GM18861 (cell line): ENCODE results near the gene ATF7.
"Not testable (repeated sequence)": the region's sequence is repeated elsewhere in the genome, so short reads cannot be mapped to it uniquely, and the experiment has no call there.

ENCODE experiments used
- ATAC-seq: cut with Tn5 transposase; IDR thresholded peaks from one replicate; pipeline ENCODE4 v1.9.1; 2021; ENCODE audit not compliant: unreplicated experiment

ATF7 gene

DNA sequence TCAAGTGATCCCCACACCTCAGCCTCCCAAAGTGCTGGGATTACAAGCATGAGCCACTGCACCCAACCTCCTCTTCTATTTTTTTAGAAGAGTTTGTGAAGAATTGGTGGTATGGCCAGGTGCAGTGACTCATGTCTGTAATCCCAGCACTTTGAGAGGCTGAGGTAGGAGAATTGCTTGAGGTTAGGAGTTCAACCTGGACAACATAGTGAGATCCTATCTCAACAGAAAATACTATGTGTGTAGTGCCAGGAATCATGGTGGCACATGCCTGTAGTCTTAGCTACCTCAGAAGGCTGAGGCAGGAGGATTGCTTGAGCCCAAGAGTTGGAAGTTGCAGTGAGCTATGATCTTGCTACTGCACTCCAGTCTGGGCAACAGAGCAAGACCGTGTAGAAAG, 5.5 kb upstream of the ATF7 start:
- ATAC-seq = no peak

DNA sequence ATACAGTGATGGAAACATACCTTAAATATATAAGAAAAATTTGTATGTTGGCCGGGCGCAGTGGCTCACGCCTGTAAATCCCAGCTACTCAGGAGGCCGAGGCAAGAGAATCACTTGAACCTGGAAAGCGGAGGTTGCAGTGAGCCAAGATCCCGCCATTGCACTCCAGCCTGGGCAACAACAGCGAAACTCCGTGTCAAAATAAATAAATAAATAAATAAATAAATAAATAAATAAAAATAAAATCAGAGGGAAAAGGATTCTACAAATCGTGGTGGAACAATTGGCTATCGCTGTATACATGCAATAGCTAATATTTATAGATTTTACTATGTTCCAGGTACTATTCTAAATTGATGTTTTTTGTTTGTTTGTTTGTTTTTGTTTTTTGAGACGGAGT, 1.7 kb upstream of the ATF7 start:
- no peak for ATAC-seq

DNA sequence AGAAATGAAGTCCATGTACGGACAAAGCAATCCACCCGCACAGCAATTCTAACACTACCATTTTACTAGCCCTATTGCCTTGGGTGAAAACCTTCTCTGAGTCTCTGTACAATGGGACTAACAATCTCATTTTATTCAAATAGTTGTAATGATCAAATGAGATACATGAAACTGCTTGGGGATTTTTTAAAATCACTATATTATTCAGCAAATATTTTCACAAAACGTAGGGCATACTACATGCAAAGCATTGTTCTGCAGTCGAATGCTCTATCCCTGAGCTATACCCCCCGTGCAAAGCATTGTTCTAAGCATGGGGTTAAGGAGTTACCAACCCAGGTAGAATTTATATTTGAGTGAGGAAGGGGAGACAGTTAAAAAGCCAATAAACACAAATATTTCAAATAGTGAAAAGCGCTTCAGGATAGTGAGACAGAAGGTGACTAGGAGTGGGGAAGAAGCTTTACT, 554 bp upstream of the ATF7 start:
- ATAC-seq = no peak

DNA sequence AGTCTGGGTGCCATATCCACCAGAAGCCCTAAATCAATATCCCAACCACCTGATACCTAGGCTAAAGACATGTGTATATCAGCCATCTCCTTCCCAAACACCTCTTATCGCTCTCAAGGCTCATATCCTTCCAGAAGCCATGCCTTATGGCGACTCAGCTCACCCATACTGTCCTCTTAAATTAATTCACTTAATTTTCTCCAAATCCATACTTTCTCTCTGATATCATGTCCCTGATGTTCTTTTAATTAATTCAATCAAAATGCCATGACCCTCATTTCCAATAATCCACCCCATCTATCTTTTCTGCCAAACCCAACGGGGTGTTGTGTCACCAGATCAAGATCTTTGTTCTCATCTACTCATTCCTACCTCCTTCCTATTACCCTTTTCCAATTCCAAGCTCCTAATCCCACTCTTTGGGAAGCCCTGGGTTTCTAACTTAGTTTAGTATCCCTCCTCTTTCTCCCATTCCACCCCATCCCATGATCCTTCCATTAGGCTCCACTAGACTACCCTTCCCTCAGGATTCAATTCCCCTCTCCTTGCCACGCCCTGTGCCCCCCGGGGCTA, 723 bp downstream of the ATF7 start:
- no peak for ATAC-seq

DNA sequence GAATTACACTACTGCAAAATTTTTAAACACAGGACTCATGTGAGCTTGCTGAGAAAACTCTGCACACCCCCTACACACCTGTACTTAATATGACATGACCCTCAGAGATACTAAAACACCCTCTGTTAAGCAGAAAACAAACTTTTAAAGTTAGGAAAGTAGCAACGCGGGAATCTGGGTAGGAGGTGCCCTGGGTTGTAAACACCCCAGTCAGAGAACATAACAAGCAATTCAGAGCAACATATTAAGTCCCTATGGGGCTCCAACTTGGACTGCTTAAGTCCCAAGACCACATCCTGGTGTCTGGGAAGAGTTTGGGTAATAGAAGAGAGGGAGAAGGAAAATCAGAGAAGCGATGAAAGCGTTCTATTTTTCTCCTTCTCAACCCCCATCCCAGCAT, 1.2 kb downstream of the ATF7 start:
- no peak for ATAC-seq

DNA sequence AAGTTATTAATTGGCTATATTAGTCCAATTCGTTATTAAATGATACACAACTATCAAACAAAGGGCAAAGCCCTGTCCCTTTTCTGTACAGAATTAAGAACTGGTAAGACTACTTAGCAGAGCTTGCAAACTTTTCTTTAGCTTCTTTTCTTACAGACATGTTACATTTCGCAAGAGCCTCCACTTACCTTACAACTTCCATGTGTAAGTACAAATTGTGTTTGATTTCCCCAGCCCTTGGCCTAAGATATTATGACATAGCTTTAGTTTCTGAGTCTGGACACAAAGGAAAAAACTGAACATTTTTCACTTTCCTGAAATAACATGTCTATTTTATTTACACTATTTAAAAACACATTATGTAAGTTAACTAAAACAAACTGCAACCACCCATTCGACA, 1.7 kb downstream of the ATF7 start:
- ATAC-seq = no peak

DNA sequence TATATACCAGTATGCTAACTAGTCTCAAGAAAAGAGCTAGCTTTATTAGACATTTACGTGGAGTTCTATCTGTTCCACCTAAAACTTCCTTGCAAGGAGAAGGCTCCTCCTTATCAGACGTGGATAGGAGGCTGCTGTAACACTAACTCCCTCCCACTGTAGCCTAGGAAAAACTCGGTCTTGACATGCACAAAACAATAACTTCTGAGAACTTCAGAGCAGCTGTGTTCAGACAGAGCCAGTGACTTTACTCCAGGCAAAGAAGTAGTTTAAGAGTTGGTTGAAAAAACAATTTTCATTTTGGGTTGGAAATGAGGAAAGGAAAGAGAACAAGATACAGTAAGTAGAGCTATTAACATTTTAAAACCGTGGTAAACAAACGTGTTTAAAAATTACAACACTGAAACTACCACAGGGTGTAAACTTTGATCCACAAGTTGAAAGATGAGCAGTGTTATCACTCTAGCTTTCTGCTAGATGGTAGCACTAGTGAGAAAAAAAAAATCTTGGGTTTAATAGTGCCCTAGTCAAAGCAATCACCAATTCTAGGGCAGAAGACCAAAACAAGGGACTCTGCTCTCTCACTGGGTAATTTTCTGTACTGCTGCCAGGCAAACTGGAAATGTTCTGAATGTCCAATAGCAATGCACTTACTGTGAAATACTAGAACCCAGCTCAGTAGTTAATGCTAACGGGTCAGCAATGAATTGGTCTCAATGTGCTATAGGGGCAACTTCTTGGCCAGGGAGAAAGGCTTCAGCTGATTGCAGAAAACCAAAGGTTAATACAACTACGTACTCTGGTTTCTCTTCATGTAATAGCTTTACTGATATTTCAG, 2.4 kb downstream of the ATF7 start:
- ATAC-seq = no peak

DNA sequence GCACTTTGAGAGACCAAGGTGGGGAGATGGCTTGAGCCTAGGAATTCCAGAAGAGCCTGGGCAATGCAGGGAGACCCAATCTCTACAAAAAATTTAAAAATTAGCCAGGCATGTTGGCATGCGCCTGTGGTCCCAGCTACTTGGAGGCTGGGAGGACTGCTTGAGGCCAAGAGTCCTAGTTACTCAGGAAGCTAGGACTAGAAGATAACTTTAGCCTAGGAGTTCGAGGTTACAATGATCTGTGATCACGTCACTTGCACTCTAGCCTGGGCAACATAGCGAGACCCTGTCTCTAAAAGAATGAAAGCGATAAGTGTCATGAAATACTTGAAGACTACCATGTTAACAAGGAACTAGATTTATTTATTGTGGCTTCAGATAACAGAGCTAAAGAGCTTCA, 3.5 kb downstream of the ATF7 start:
- ATAC-seq = no peak

DNA sequence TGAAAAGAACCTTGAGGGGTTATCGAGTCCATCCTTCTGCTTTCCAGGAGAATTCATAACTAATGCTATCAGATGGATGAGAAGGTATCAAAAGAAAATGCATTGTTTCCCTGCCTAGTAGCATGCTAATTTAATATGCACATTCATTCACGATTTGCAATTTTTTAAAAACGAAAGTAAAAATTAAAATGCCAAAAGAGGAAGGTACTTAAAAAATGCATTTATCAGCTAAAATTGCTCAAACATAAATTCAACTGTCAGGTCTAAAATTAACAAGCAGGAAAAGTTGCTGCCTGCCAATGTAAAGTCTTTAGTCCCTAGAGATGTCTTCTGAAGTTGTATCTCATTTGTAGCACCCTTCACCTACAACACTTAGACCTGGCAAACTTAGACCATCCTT, 7.9 kb downstream of the ATF7 start:
- ATAC-seq = no peak

DNA sequence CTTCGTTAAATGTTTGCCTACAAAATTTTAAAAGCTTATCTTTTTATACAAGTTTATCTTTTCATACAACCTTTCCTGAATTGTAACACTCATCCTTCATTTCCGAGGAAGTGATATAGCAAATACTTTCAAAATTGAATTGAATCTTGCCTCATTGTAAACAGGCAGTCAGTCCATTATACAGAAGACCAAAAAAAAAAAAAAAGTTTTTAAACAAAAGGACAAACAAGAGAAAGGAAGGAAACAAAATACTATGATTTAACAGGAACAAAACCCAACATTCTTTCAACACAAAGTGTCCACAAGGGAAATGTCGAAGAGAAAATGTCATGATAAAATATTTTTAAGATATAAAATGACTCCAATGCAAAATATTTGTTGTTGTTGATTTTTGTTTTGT, 8.5 kb downstream of the ATF7 start:
- ATAC-seq = no peak

DNA sequence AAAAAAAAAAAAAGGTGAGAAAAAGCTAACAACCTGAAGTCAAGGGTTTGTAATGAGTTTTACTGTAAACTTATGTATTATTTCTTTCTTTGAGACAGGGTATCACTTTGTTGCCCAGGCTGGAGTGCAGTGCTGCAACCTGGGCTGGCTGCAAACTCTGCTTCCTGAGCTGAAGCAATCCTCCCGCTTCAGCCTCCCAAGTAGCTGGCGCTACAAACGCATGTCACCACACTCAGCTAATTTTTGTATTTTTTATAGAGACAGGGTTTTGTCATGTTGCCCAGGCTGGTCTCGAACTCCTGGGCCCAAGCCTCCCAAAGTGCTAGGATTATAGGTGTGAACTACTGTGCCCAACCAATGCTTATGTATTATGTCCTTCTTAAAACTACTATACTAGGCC, 9.2 kb downstream of the ATF7 start:
- no peak for ATAC-seq

DNA sequence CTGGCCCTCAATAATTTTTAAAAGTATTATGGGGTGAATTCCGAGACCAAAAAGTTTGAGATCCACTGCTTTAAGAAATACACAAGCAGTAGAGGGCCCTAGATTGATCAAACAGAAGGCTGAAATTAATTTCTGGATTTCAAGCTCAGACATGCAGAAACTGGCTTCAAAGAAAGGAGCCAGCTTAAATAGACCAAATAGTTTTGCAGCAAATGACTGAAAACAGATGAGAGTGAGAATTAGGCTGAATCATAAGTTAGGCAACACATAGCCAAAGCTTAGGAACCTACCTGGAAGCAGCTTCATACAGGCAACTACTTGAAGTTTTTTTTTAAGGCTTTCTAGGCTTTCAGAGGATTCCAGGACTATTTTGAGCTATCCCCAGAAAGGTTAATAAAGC, 12.4 kb downstream of the ATF7 start:
- no peak for ATAC-seq

DNA sequence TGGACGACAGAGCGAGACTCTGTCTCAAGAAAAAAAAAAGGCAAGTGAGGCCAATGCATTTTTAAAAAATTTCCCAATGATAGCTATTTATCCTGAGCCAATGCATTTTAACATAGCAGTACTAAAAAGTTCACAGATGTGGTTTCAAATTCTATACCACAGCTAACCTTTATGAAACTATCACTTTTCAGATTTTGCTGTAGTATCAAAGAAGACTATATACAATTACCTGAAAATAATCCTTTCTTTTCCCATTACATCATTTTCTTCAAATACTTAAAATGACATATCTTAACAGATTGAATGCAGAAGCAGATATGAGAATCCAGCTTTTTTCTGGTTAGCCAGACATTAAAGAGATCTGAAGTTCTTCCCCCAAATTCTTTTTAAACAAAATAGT, 13.2 kb downstream of the ATF7 start:
- no peak for ATAC-seq

DNA sequence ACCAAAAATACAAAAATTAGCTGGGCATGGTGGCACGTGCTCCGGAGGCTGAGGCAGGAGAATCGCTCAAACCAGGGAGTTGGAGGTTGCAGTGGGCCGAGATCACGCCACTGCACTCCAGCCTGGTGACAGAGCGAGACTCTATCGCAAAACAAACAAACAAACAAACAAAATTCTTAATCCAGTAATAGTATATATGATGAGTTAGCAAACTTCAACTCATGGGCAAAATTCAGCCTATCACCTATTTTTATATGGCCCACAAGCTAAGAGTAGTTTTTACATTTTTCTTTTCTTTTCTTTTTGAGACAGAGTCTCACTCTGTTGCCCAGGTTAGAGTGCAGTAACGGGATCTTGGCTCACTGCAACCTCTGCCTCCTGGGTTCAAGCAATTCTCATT, 14.9 kb downstream of the ATF7 start:
- no peak for ATAC-seq

DNA sequence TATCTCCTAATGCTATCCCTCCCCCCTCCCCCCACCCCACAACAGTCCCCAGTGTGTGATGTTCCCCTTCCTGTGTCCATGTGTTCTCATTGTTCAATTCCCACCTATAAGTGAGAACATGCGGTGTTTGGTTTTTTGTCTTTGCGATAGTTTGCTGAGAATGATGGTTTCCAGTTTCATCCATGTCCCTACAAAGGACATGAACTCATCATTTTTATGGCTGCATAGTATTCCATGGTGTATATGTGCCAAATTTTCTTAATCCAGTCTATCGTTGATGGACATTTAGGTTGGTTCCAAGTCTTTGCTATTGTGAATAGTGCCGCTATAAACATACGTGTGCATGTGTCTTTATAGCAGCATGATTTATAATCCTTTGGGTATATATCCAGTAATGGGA, 19.5 kb downstream of the ATF7 start:
- not testable (repeated sequence) for ATAC-seq

DNA sequence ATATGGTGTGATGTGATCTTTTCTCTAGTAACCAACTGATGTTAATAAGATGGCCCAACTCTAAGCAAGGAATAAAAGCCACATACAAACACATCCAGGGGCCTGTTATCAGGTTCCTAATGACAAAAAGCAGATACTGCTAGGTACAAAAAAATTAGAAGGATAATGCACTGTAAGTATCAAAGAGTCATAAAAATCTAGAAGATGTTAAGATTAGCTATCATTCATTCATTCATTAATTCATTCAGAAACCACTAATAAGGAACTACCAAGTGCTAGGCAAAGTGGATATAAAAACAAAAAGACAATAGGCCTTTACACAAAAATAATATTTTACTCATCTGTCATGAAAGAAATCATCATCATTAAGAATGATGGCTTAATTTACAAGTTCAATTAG, 21.6 kb downstream of the ATF7 start:
- ATAC-seq = no peak

DNA sequence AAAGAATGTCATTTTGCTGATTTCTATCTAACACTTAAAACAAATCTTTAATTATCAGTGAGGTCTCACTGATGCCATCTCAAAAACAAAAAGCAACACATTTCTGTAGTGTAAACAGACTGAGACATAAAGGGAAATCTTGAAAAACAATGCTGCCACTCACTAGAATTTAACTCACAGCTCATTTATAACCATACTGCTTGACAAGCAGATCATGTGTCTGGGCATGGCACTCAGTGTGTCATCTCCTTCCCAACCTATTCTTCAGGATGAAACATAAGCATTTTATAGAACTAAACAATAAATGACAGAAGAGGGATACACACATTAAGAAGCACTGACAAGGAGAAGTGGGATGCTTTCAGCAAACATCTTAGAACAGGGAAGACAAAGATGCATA, 22.4 kb downstream of the ATF7 start:
- no peak for ATAC-seq

DNA sequence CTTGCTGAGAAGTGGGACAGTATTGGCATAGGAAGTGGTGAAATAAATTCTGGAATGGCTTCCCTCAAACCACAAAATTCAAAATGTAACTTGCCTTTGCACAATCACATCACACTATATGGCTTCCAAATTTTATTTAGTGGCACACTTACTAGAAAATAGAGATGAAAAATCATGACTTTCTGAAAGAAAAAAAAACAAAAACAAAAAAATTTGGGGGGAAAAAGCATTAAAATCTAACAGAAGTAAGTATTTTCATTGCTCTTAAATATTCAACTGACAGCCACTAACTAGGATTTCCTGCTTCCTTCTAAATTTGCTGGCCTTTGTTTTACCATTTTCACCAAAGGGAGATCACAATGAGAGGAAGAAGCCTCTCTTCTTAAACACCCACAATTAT, 23.0 kb downstream of the ATF7 start:
- ATAC-seq = no peak

DNA sequence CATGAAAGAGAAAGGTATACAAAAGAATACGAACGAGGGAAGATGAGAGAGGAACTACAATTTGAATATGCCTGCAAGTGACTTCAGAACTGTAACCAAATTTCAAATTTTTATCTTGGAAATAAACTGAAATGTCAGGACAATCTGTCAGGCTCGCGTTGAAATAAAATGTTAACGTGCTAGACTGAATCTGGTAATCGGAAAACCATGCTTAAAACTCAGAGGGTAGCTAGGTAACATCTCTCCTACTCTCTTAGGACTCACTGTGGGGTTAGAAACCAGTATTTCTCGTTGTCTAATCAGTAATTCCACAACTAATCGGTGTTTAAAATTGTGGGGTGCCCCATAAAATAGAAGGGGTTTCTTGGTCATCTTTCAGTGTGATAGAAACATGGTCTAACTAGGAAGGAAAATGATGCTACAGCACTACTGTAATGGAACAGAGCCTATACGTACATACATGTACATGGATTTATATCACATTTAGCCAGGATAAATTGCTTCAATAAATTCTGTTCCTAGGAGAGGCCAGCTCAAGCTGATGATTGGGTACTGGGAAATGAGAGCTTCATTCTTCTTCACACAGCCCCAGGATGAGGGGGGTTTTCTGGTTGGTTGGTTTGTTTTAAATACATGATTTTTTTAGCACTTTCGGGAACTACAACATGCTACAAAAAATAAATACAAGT, 23.9 kb downstream of the ATF7 start:
- no peak for ATAC-seq

DNA sequence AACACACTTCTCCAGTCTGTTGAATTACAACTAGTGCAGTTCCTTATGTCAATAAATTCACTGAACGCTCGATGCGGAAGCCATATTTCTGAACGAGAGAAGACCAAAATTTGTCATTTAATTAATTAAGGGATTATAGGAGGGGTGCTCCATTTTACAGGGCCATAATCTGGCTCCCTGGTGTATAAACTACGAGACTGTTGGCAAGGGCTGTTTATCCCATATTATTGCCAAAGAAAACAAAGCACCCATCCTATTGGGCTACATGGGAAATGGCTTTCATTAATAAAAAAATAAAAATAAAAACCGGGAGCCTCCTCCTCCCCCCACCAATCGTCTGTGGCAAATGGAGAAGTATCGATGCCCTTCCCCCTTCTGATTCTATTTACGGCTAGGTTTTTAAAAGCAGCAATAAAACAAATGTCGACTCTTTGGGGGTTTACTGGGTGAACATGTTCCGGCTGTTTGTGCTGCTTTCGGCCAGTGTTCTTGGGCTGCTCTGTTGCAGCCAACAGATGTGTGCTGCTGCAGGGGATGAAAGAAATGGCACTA, 24.8 kb downstream of the ATF7 start:
- ATAC-seq = no peak

DNA sequence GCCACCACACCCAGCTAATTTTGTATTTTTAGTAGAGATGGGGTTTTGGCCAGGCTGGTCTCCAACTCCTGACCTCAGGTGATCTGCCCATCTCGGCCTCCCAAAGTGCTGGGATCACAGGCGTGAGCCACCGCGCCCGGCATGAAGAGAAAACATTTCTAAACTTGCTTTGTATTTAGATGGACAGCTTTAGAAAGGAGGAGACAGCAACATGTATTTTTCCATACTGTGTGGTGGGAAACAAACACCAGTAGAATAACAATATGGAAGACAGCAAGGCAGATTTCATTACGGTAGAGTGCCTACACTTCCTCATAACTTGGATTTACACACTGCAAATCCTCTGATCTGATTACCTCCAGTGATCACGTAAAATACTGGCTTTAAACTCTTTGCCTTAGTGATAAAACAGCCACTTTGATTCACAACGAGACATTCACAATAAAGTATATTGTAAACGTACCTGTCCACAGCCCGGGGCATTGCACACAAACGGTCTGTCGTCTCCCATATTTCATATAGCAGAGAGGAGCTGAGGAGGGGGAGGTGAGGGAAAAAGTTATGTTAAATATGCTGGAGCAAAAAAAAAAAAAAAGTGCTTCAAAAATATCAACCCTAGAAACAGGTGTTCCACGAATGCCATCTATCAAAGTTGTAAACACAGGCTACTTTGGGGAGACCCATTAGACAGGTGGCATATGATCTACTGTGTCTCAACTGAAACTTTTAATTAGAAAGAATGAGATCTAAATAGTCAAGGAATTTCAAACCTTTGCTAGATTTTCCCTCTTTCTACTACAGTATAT, 25.5 kb downstream of the ATF7 start:
- no peak for ATAC-seq
